ENCODE measurements around the gene CNTNAP5. TPM values are rescaled to one million over a fixed set of nuclear protein-coding genes. Genes with fewer than 3 reads are reported as not detected.

CNTNAP5 gene
- total and polyA plus RNA-seq, 9 of the 15 experiments (the other 6 are each of a cell fraction or from before 2014, with no cell fraction given): not detected

GRCh38 chr2:124339709-124340108, 314.6 kb downstream of the CNTNAP5 start:
- no peaks in the 10 kb centered on the region for H3K27me3 ChIP-seq (ENCODE audit: control insufficient read depth in 2 of 2, insufficient read depth in 2 of 2, low read length in 2 of 2)
- no peaks in the 10 kb centered on the region for H3K79me2 ChIP-seq (ENCODE audit: control insufficient read depth, insufficient read depth, low read length)
- H3K36me3 ChIP-seq (ENCODE audit: control insufficient read depth, insufficient read depth, low read length): no peaks in the 10 kb centered on the region
- H3K27ac ChIP-seq (ENCODE audit: extremely low read depth, low read depth, low read length): no peak overlapping the region
- BruUV-seq (replicated peaks): no TSS peak
- DNase-seq (ENCODE audit: extremely low read depth in 1 of 4, low spot score in 3 of 4) (no peak), FAIRE-seq (no peak), ATAC-seq (no peak)
- no peaks in the 10 kb centered on the region for H3K4me1 ChIP-seq (replicated peaks in 1 of 2; ENCODE audit: control insufficient read depth in 2 of 2, insufficient read depth in 2 of 2, low read length in 2 of 2)
- no peaks in the 10 kb centered on the region for H3K9me3 ChIP-seq (replicated peaks; ENCODE audit: control insufficient read depth, insufficient read depth, low read depth, low read length)
- ChIA-PET CTCF (ENCODE audit: low intra/inter-chr PET ratio) (no interaction called here), POLR2A (no interaction called here)
- no peak overlapping the region for H2AFZ ChIP-seq (ENCODE audit: low read depth, low read length)
- no peak overlapping the region for H3K4me2 ChIP-seq (ENCODE audit: insufficient read depth, low read length)
- 5% methylated on average over 2 of the region's 2 CpGs for WGBS (ENCODE audit: insufficient coverage, low coverage, missing lambda C conversion rate)
- H3K9me1 ChIP-seq (ENCODE audit: control insufficient read depth, insufficient read depth, low read length): no peaks in the 10 kb centered on the region
- no peaks in the 10 kb centered on the region for H4K20me1 ChIP-seq (replicated peaks; ENCODE audit: control insufficient read depth, insufficient read depth, low read length)
- in situ Hi-C loops (cut with MboI) (no loop called here), intact Hi-C loops (cut with micrococcal nuclease) (no loop called here)
- no peak overlapping the region for H3K4me3 ChIP-seq
- H3K9ac ChIP-seq (ENCODE audit: insufficient read depth in 1 of 2, low read depth in 2 of 2, low read length in 2 of 2): no peak overlapping the region
- no peak for TF ChIP-seq ZNF395 (CRISPR knock-in tag; IDR thresholded peaks at IDR 0.05)
- TF ChIP-seq SUPT5H (IDR thresholded peaks at IDR 0.05): no peak
- no peak for TF ChIP-seq ESRRB (CRISPR knock-in tag; IDR thresholded peaks at IDR 0.05; ENCODE audit: borderline replicate concordance)
- no peak for TF ChIP-seq XRCC4 (IDR thresholded peaks at IDR 0.05; ENCODE audit: extremely low read depth, insufficient read depth, insufficient read length)
- TF ChIP-seq HMBOX1 (IDR thresholded peaks at IDR 0.05): no peak
- no peak for TF ChIP-seq ZBTB26 (CRISPR knock-in tag; IDR thresholded peaks at IDR 0.05)
- TF ChIP-seq TAF15 (IDR thresholded peaks at IDR 0.05; ENCODE audit: low read depth, low read length): no peak
- no peak for TF ChIP-seq RBM22 (IDR thresholded peaks at IDR 0.05; ENCODE audit: low read depth, low read length, poor library complexity, severe bottlenecking)
- TF ChIP-seq E4F1 (CRISPR knock-in tag; IDR thresholded peaks at IDR 0.05; ENCODE audit: borderline replicate concordance): no peak
- no peak for TF ChIP-seq ZFP36 (IDR thresholded peaks at IDR 0.05; ENCODE audit: low read depth, low read length, partially characterized antibody)
- no peak for TF ChIP-seq PHB (CRISPR knock-in tag; IDR thresholded peaks at IDR 0.05)
- TF ChIP-seq UBTF (IDR thresholded peaks at IDR 0.05; ENCODE audit: borderline replicate concordance in 1 of 2, low read depth in 2 of 2, low read length in 2 of 2): no peak

Data from K562 (cell line).